ENCODE measurements around the gene DCTPP1. TPM values are rescaled to one million over a fixed set of nuclear protein-coding genes. Genes with fewer than 3 reads are reported as not detected.

DCTPP1 gene
- total RNA-seq, 1 donor from 2014 or later = 30.3 TPM

GRCh38 chr16:30377812-30378235 lies 52.0 kb downstream of the DCTPP1 start:
- FAIRE-seq (no peak), DNase-seq (ENCODE audit: low read depth) (peak; percentile 59)
- TF ChIP-seq CTCF (IDR thresholded peaks at IDR 0.05; ENCODE audit: insufficient read depth, low read length, severe bottlenecking) = no peak
- Histone ChIP-seq H3K27me3 (ENCODE audit: control insufficient read depth, insufficient read depth, low read length) (no peaks in the 10 kb centered on the region), H3K36me3 (ENCODE audit: control insufficient read depth, insufficient read depth, low read length) (no peaks in the 10 kb centered on the region), H3K4me3 (ENCODE audit: low read depth, low read length) (peak overlapping the region; percentile 50)

- peak overlapping the region; percentile 50 for H3K4me3 ChIP-seq (ENCODE audit: low read depth, low read length)
- FAIRE-seq (no peak), DNase-seq (ENCODE audit: low read depth) (no peak)
- no peak for TF ChIP-seq CTCF (IDR thresholded peaks at IDR 0.05; ENCODE audit: insufficient read depth, low read length, severe bottlenecking)
- H3K27me3 ChIP-seq (ENCODE audit: control insufficient read depth, insufficient read depth, low read length) = no peaks in the 10 kb centered on the region
- H3K36me3 ChIP-seq (ENCODE audit: control insufficient read depth, insufficient read depth, low read length) = no peaks in the 10 kb centered on the region
Observed at GRCh38 chr16:30377050-30377811, 52.6 kb downstream of the DCTPP1 start.

DNA sequence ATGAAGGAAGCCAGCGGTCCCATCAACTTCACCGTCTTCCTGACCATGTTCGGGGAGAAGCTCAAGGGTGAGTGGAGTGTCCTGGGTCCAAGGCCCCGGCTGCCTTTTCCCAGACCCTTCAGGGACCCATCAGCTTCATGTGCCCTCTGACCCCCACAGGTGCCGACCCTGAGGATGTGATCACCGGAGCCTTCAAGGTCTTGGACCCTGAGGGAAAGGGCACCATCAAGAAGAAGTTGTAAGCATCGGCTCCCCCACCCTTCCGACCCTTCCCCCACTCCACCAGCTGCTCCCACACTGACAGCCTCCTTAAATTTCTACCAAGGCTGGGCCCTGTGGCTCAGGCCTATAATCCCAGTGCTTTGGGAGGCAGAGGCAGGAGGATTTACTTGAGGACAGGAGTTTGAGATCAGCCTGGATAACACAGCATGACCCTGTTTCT lies 53.3 kb downstream of the DCTPP1 start:
- Histone ChIP-seq H3K36me3 (ENCODE audit: control insufficient read depth, insufficient read depth, low read length) (no peaks in the 10 kb centered on the region), H3K27me3 (ENCODE audit: control insufficient read depth, insufficient read depth, low read length) (no peaks in the 10 kb centered on the region), H3K4me3 (ENCODE audit: low read depth, low read length) (no peak overlapping the region)
- DNase-seq (ENCODE audit: low read depth) (no peak), FAIRE-seq (no peak)
- TF ChIP-seq CTCF (IDR thresholded peaks at IDR 0.05; ENCODE audit: insufficient read depth, low read length, severe bottlenecking) = no peak

DNA sequence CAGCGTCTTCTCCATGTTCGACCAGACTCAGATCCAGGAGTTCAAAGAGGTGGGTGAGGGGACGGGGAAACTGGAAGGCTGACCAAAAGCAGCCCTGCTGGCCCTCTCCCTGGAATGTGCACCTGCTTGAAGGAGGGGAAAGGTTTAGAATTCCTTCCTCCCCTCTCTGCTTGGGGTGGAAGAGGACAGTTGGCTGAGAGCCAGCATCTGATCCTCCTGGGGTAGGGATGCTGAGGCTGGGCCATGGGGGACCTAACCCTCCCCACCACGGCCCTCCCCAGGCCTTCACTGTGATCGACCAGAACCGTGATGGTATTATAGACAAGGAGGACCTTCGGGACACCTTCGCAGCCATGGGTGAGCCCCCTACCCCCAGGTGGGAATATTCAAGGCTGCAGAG lies 54.0 kb downstream of the DCTPP1 start:
- TF ChIP-seq CTCF (IDR thresholded peaks at IDR 0.05; ENCODE audit: insufficient read depth, low read length, severe bottlenecking) = no peak
- H3K27me3 ChIP-seq (ENCODE audit: control insufficient read depth, insufficient read depth, low read length) = no peaks in the 10 kb centered on the region
- FAIRE-seq (no peak), DNase-seq (ENCODE audit: low read depth) (no peak)
- no peaks in the 10 kb centered on the region for H3K36me3 ChIP-seq (ENCODE audit: control insufficient read depth, insufficient read depth, low read length)
- H3K4me3 ChIP-seq (ENCODE audit: low read depth, low read length) = no peak overlapping the region

- TF ChIP-seq CTCF (IDR thresholded peaks at IDR 0.05; ENCODE audit: insufficient read depth, low read length, severe bottlenecking) = no peak
- DNase-seq (ENCODE audit: low read depth) (no peak), FAIRE-seq (no peak)
- Histone ChIP-seq H3K36me3 (ENCODE audit: control insufficient read depth, insufficient read depth, low read length) (no peaks in the 10 kb centered on the region), H3K27me3 (ENCODE audit: control insufficient read depth, insufficient read depth, low read length) (no peaks in the 10 kb centered on the region), H3K4me3 (ENCODE audit: low read depth, low read length) (no peak within 1 kb of the TSS)
Observed at GRCh38 chr16:30374538-30374937, 55.3 kb downstream of the DCTPP1 start, which contains the start of gene MYL11. MYL11 (plus strand) TSS chr16:30374802; CDS start chr16:30374858, 56 bp downstream.

Other genes starting within 250 kb of the DCTPP1 start
- gene CORO1A, start 246.4 kb downstream of the DCTPP1 start, total RNA-seq = 0.79 and 1.5 TPM in 2 replicates
- gene BOLA2B, start 236.4 kb downstream of the DCTPP1 start, total RNA-seq = 45.7 and 235 TPM in 2 replicates
- gene SLX1A, start 236.2 kb downstream of the DCTPP1 start, total RNA-seq = 24.5 and 24.6 TPM in 2 replicates
- gene SULT1A3, start 230.8 kb downstream of the DCTPP1 start, total RNA-seq = 0.26 and 3.3 TPM in 2 replicates
- gene NPIPB13, start 181.6 kb downstream of the DCTPP1 start, total RNA-seq = 0.64 and 1.1 TPM in 2 replicates
- gene CD2BP2, start 74.7 kb downstream of the DCTPP1 start, total RNA-seq = 37.6 and 39.8 TPM in 2 replicates
- 13.7 and 15.6 TPM in 2 replicates for gene TBC1D10B, start 59.5 kb downstream of the DCTPP1 start, total RNA-seq
- not detected in 2 replicates for gene MYL11, start 55.2 kb downstream of the DCTPP1 start, total RNA-seq
- under 0.01 TPM in 1 of 2 replicates, not detected in the other for gene SEPTIN1, start 47.5 kb downstream of the DCTPP1 start, total RNA-seq
- gene ZNF48, start 34.6 kb downstream of the DCTPP1 start, total RNA-seq = 11.4 and 12.9 TPM in 2 replicates
- 5.0 and 10.0 TPM in 2 replicates for gene ZNF771, start 22.4 kb downstream of the DCTPP1 start, total RNA-seq
- gene SEPHS2, start 15.8 kb upstream of the DCTPP1 start, total RNA-seq = 17.4 and 32.9 TPM in 2 replicates
- gene ITGAL, start 42.7 kb upstream of the DCTPP1 start, total RNA-seq = not detected in 2 replicates
- gene ZNF768, start 96.5 kb upstream of the DCTPP1 start, total RNA-seq = 19.7 and 21.9 TPM in 2 replicates
- gene ZNF747, start 104.8 kb upstream of the DCTPP1 start, total RNA-seq = 4.4 and 6.1 TPM in 2 replicates
- gene ZNF764, start 128.3 kb upstream of the DCTPP1 start, total RNA-seq = 2.4 and 2.6 TPM in 2 replicates
- gene ZNF688, start 141.7 kb upstream of the DCTPP1 start, total RNA-seq = 4.5 and 12.7 TPM in 2 replicates
- 4.4 and 5.3 TPM in 2 replicates for gene ZNF785, start 155.7 kb upstream of the DCTPP1 start, total RNA-seq
- 2.2 and 2.6 TPM in 2 replicates for gene ZNF689, start 180.4 kb upstream of the DCTPP1 start, total RNA-seq
- gene PRR14, start 220.9 kb upstream of the DCTPP1 start, total RNA-seq = 2.6 and 7.8 TPM in 2 replicates
- gene FBRS, start 228.4 kb upstream of the DCTPP1 start, total RNA-seq = 7.9 and 13.8 TPM in 2 replicates